Calu3 (cell line): ENCODE measurements around the gene GRB10. TPM values are rescaled to one million over a fixed set of nuclear protein-coding genes. Genes with fewer than 3 reads are reported as not detected.

Source experiments
- BruUV-seq: library from RNA; stranded (reverse); fragments of 400-500 nt; replicated peaks from 2 replicates; lab custom pipeline; 2021; lab: Mats Ljungman, UMichigan
- CTCF ChIA-PET: fragments of 300-600 bp; sonication (Branson Sonifier 250); formaldehyde crosslinking; loops from one replicate; lab custom pipeline; 2022; ENCODE audit warnings: antibody characterized with exemption; lab: Charles Lee
- DNase-seq: peaks from one replicate; pipeline ENCODE4 v3.0.0; 2022
- H3K27ac Mint-ChIP-seq: one replicate; pipeline ENCODE4 v1.8.0; 2022; ENCODE audit warnings: mixed read lengths; ENCODE audit not compliant: unreplicated experiment
- H3K27me3 Mint-ChIP-seq: one replicate; pipeline ENCODE4 v1.8.0; 2022; ENCODE audit warnings: mixed read lengths; ENCODE audit not compliant: unreplicated experiment
- H3K36me3 Mint-ChIP-seq: one replicate; pipeline ENCODE4 v1.8.0; 2022; ENCODE audit warnings: mild to moderate bottlenecking, moderate library complexity, mixed read lengths; ENCODE audit not compliant: insufficient read depth, unreplicated experiment
- H3K4me1 Mint-ChIP-seq: one replicate; pipeline ENCODE4 v1.8.0; 2022; ENCODE audit warnings: mild to moderate bottlenecking, low read depth, mixed read lengths; ENCODE audit not compliant: unreplicated experiment
- H3K4me3 Mint-ChIP-seq: one replicate; pipeline ENCODE4 v1.8.0; 2022; ENCODE audit warnings: mild to moderate bottlenecking, low read depth, moderate library complexity, mixed read lengths; ENCODE audit not compliant: unreplicated experiment
- H3K9me3 Mint-ChIP-seq: one replicate; pipeline ENCODE4 v1.8.0; 2022; ENCODE audit warnings: low read depth, mixed read lengths; ENCODE audit not compliant: unreplicated experiment
- CTCF ChIP-seq: fragments of 200-600 bp; IDR thresholded peaks from one replicate; pipeline ENCODE4 v1.8.0; 2022; ENCODE audit warnings: antibody characterized with exemption; ENCODE audit not compliant: unreplicated experiment
- intact Hi-C: fragments of 100-400 bp; cut with micrococcal nuclease; formaldehyde crosslinking; loops from one replicate; pipeline ENCODE4 v1.10.0; 2022; ENCODE audit not compliant: unreplicated experiment
- total RNA-seq: library from RNA; stranded (reverse); gene quantifications from 2 replicates; pipeline ENCODE4 v1.2.3, GENCODE V29; 2022

The GRB10 gene
- total RNA-seq, 1 experiment from 2014 or later = 90.6 TPM

GRCh38 chr7:50640256-50640655 is 142.4 kb downstream of the GRB10 start:
- no peaks in the 10 kb centered on the region for H3K27me3 Mint-ChIP-seq
- H3K27ac Mint-ChIP-seq = no peak overlapping the region
- no peaks in the 10 kb centered on the region for H3K36me3 Mint-ChIP-seq
- no TSS peak for BruUV-seq
- CTCF ChIA-PET = interaction anchor here (0.6 to 1.0 kb wide), 2 partner anchors 467 to 501 kb away, joined by 3 to 5 read pairs; no protein-coding TSS in a partner anchor
- intact Hi-C loops = no loop called here
- TF ChIP-seq CTCF = no peak
- no peak for DNase-seq
- no peak overlapping the region for H3K4me3 Mint-ChIP-seq
- H3K4me1 Mint-ChIP-seq = peaks cover 4% of the 10 kb centered on the region
- H3K9me3 Mint-ChIP-seq = peaks cover 5% of the 10 kb centered on the region

GRCh38 chr7:50637725-50638643 is 144.7 kb downstream of the GRB10 start:
- CTCF ChIA-PET = no interaction called here
- Mint-ChIP-seq H3K4me1 (peaks cover 17% of the 10 kb centered on the region), H3K27me3 (no peaks in the 10 kb centered on the region), H3K4me3 (no peak overlapping the region), H3K9me3 (peaks cover 6% of the 10 kb centered on the region), H3K27ac (no peak overlapping the region), H3K36me3 (no peaks in the 10 kb centered on the region)
- intact Hi-C loops = no loop called here
- DNase-seq = no peak
- BruUV-seq = no TSS peak
- TF ChIP-seq CTCF = no peak

- H3K36me3 Mint-ChIP-seq = no peaks in the 10 kb centered on the region
- H3K4me1 Mint-ChIP-seq = peaks cover 26% of the 10 kb centered on the region
- H3K27ac Mint-ChIP-seq = no peak overlapping the region
- no peaks in the 10 kb centered on the region for H3K27me3 Mint-ChIP-seq
- TF ChIP-seq CTCF = no peak
- intact Hi-C loops = loop anchor here (5.0 kb wide), 2 partner anchors 102 to 433 kb away; no protein-coding TSS in a partner anchor
- no peak for DNase-seq
- peaks cover 6% of the 10 kb centered on the region for H3K9me3 Mint-ChIP-seq
- CTCF ChIA-PET = interaction anchor here (0.6 kb wide), 1 partner anchor 26 kb away, joined by 3 read pairs; no protein-coding TSS in a partner anchor
- no TSS peak for BruUV-seq
- no peak overlapping the region for H3K4me3 Mint-ChIP-seq
Measured at GRCh38 chr7:50634378-50634777, 148.3 kb downstream of the GRB10 start.

GRCh38 chr7:50633414-50633710 is 149.3 kb downstream of the GRB10 start:
- intact Hi-C loops = loop anchor here (1.0 to 5.0 kb wide), 4 partner anchors 101 to 541 kb away; partner anchors contain the start of gene ZPBP
- peaks cover 26% of the 10 kb centered on the region for H3K4me1 Mint-ChIP-seq
- TF ChIP-seq CTCF = no peak
- no peaks in the 10 kb centered on the region for H3K27me3 Mint-ChIP-seq
- CTCF ChIA-PET = interaction anchor here (0.7 to 1.6 kb wide), 5 partner anchors 8 to 541 kb away, joined by 3 to 9 read pairs (median 4); no protein-coding TSS in a partner anchor
- peaks cover 6% of the 10 kb centered on the region for H3K9me3 Mint-ChIP-seq
- BruUV-seq = no TSS peak
- DNase-seq = no peak
- H3K4me3 Mint-ChIP-seq = no peak overlapping the region
- no peaks in the 10 kb centered on the region for H3K36me3 Mint-ChIP-seq
- H3K27ac Mint-ChIP-seq = no peak overlapping the region
